Liver (tissue), 9 donors: ENCODE measurements around the gene NOTO. TPM values are rescaled to one million over a fixed set of nuclear protein-coding genes. Genes with fewer than 3 reads are reported as not detected.
"Not testable (repeated sequence)": the region's sequence is repeated elsewhere in the genome, so short reads cannot be mapped to it uniquely, and the experiment has no call there.

Experiments used
- DNase-seq: peaks from one replicate; pipeline ENCODE4 v3.0.0-alpha.2; 2017; ENCODE audit warnings: low spot score
- H3K27ac ChIP-seq, 2 donors: one replicate each; pipeline ENCODE4 v1.7.0; 2013; ENCODE audit warnings: inconsistent platforms in 2 of 2, low read length in 2 of 2, control low read depth in 1 of 2, low read depth in 1 of 2, mild to moderate bottlenecking in 1 of 2
- H3K27me3 ChIP-seq, 4 donors: one replicate each; pipeline versions ENCODE4 v1.6.1 to v1.7.0; 2013; ENCODE audit warnings: low read length in 3 of 4, inconsistent platforms in 1 of 4, mild to moderate bottlenecking in 1 of 4, moderate library complexity in 1 of 4; ENCODE audit not compliant: control insufficient read depth in 4 of 4, insufficient read depth in 4 of 4
- H3K36me3 ChIP-seq, 4 donors: one replicate each; pipeline versions ENCODE4 v1.6.1 to v1.7.0; 2013; ENCODE audit warnings: low read length in 3 of 4, mild to moderate bottlenecking in 3 of 4, low read depth in 1 of 4, moderate library complexity in 1 of 4; ENCODE audit not compliant: control insufficient read depth in 4 of 4, insufficient read depth in 3 of 4
- H3K4me1 ChIP-seq, 4 donors: one replicate each; pipeline versions ENCODE4 v1.6.1 to v1.7.0; 2013; ENCODE audit warnings: low read length in 3 of 4, mild to moderate bottlenecking in 3 of 4, moderate library complexity in 1 of 4; ENCODE audit not compliant: control insufficient read depth in 4 of 4, insufficient read depth in 4 of 4
- H3K4me3 ChIP-seq, 3 donors: one replicate each; pipeline versions ENCODE4 v1.6.1 to v1.7.0; 2013; ENCODE audit warnings: low read length in 3 of 3, control low read depth in 1 of 3, low read depth in 1 of 3, mild to moderate bottlenecking in 1 of 3
- H3K9ac ChIP-seq, 2 donors: one replicate each; pipeline ENCODE4 v1.7.0; 2013; ENCODE audit warnings: low read length in 2 of 2, mild to moderate bottlenecking in 2 of 2, moderate library complexity in 2 of 2, control low read depth in 1 of 2, low read depth in 1 of 2
- H3K9me3 ChIP-seq, 4 donors: one replicate each; pipeline versions ENCODE4 v1.6.1 to v1.7.0; 2013; ENCODE audit warnings: low read length in 3 of 4; ENCODE audit not compliant: control insufficient read depth in 4 of 4
- CTCF ChIP-seq: fragments of 150-350 bp; IDR thresholded peaks from 2 replicates; pipeline ENCODE4 v1.5.1; 2017; ENCODE audit warnings: improper control_type of control experiment, low read depth, low read length; ENCODE audit not compliant: missing input control
- EGR1 ChIP-seq, 2 donors: IDR thresholded peaks; 2 replicates each; pipeline ENCODE4 v1.6.1; 2016 to 2018; ENCODE audit warnings: antibody characterized with exemption in 2 of 2, low read depth in 2 of 2
- FOXA1 ChIP-seq: IDR thresholded peaks from 2 replicates; pipeline ENCODE4 v1.6.1; 2016; ENCODE audit warnings: antibody characterized with exemption
- FOXA2 ChIP-seq: IDR thresholded peaks from 2 replicates; pipeline ENCODE4 v1.6.1; 2016; ENCODE audit warnings: antibody characterized with exemption
- RAD21 ChIP-seq, 2 donors: IDR thresholded peaks; 2 replicates each; pipeline ENCODE4 v1.6.1; 2016; ENCODE audit warnings: antibody characterized with exemption in 2 of 2, mild to moderate bottlenecking in 2 of 2
- RXRA ChIP-seq, 2 donors: IDR thresholded peaks; 2 replicates each; pipeline ENCODE4 v1.6.1; 2017 to 2018; ENCODE audit warnings: antibody characterized with exemption in 2 of 2, mild to moderate bottlenecking in 1 of 2
- TAF1 ChIP-seq: conservative IDR thresholded peaks from 2 replicates; pipeline ENCODE4 v1.6.1; 2016; ENCODE audit warnings: antibody characterized with exemption, mild to moderate bottlenecking
- YY1 ChIP-seq: IDR thresholded peaks from 2 replicates; pipeline ENCODE4 v1.6.1; 2016; ENCODE audit warnings: antibody characterized with exemption, mild to moderate bottlenecking
- whole genome bisulfite sequencing: extraction: QIAGEN DNeasy Blood & Tissue Kit; methylation state at CpG from one replicate; pipeline ENCODE4 v1.1.7; 2013; 5-methylcytosine and 5-hydroxymethylcytosine counted together
- polyA plus RNA-seq, 2 donors: library from polyadenylated mRNA; stranded (reverse) in 1 of 2; unstranded in 1 of 2; fragments of 200-250 nt in 1 of 2; fragments of >200 nt in 1 of 2; fragmentation: Nextera tagmentation in 1 of 2; extraction: Ambion mirVana in 1 of 2; gene quantifications; one replicate each; pipeline versions ENCODE4 v1.2.1 to v1.2.3, GENCODE V29; 2013 to 2015
- total RNA-seq, 2 donors: library from RNA; depleted of rRNA; stranded (reverse); fragments of >200 nt; gene quantifications; one replicate each; pipeline ENCODE4 v1.2.3, GENCODE V29; 2014
- donor health status: healthy.
- donor health status: healthy.
- donor health status: healthy.
- donor health status: healthy.
- donor health status: healthy.

The NOTO gene
- total and polyA plus RNA-seq, 4 donors: not detected

- WGBS: 55% methylated on average over 10 of the region's 10 CpGs
- no peaks in the 10 kb centered on the region for H3K9me3 ChIP-seq
- TF ChIP-seq YY1 (no peak), FOXA2 (no peak), EGR1 (IDR thresholded peaks at IDR 0.05; ENCODE audit: low read depth in 2 of 2) (no peak), RAD21 (IDR thresholded peaks at IDR 0.05) (peak; percentile 88 to 92), TAF1 (no peak), RXRA (IDR thresholded peaks at IDR 0.05) (no peak), FOXA1 (no peak), CTCF (peak; percentile 88)
- H3K36me3 ChIP-seq: no peaks in the 10 kb centered on the region
- peak; percentile 69 for DNase-seq
- no peaks in the 10 kb centered on the region for H3K27me3 ChIP-seq
- H3K27ac ChIP-seq: no peak overlapping the region
- H3K4me1 ChIP-seq: no peaks in the 10 kb centered on the region
- H3K9ac ChIP-seq: no peak overlapping the region
- H3K4me3 ChIP-seq: no peak overlapping the region
These were observed 38.6 kb upstream of the NOTO start for GRCh38 chr2:73163483-73164367.

- H3K9ac ChIP-seq, H3K27me3 ChIP-seq, H3K4me3 ChIP-seq, DNase-seq, H3K27ac ChIP-seq, H3K4me1 ChIP-seq, H3K9me3 ChIP-seq, H3K36me3 ChIP-seq: not testable (repeated sequence)
- 58% methylated on average over 11 of the region's 11 CpGs for WGBS
These were observed 36.4 kb upstream of the NOTO start for GRCh38 chr2:73165978-73166377.

GRCh38 chr2:73166813-73167212 is 35.6 kb upstream of the NOTO start:
- not testable (repeated sequence) for H3K4me3 ChIP-seq, H3K36me3 ChIP-seq, DNase-seq, H3K27ac ChIP-seq, H3K9me3 ChIP-seq, H3K27me3 ChIP-seq, H3K9ac ChIP-seq, H3K4me1 ChIP-seq
- WGBS: 85% methylated on average over 4 of the region's 8 CpGs

- H3K36me3 ChIP-seq, H3K4me3 ChIP-seq: not testable (repeated sequence)
These were observed 34.0 kb upstream of the NOTO start for GRCh38 chr2:73168348-73168747.

GRCh38 chr2:73170341-73170740 is 32.0 kb upstream of the NOTO start:
- H3K27ac ChIP-seq, H3K36me3 ChIP-seq, H3K4me1 ChIP-seq, H3K4me3 ChIP-seq, H3K9ac ChIP-seq, H3K27me3 ChIP-seq, DNase-seq, H3K9me3 ChIP-seq: not testable (repeated sequence)
- WGBS: 74% methylated on average over 6 of the region's 7 CpGs

More at GRCh38 chr2:73168348-73168747, 34.0 kb upstream of the NOTO start:
- not testable (repeated sequence) for H3K27me3 ChIP-seq, DNase-seq, H3K9ac ChIP-seq, H3K27ac ChIP-seq, H3K9me3 ChIP-seq, H3K4me1 ChIP-seq
